GM23248 (cell line): ENCODE measurements around the gene ASTN1. TPM values are rescaled to one million over a fixed set of nuclear protein-coding genes. Genes with fewer than 3 reads are reported as not detected.

ENCODE experiments used
- DNase-seq: peaks from one replicate; pipeline ENCODE4 v3.0.0-alpha.2; 2015
- H2AFZ ChIP-seq: fragments of 200-600 bp; sonication (generic); 2 replicates; pipeline ENCODE4 v1.6.1; 2016; ENCODE audit warnings: antibody characterized with exemption
- H3F3A ChIP-seq: fragments of 200-600 bp; sonication (generic); 2 replicates; pipeline ENCODE4 v1.6.1; 2016; ENCODE audit warnings: mild to moderate bottlenecking, antibody characterized with exemption, mixed run types; ENCODE audit not compliant: insufficient read depth
- H3K27ac ChIP-seq: fragments of 200-600 bp; sonication (generic); 2 replicates; pipeline ENCODE4 v1.5.1; 2016; ENCODE audit warnings: mild to moderate bottlenecking
- H3K27me3 ChIP-seq: fragments of 200-600 bp; sonication (generic); replicated peaks from 2 replicates; pipeline ENCODE4 v1.6.1; 2016; ENCODE audit warnings: mild to moderate bottlenecking; ENCODE audit not compliant: insufficient read depth
- H3K36me3 ChIP-seq: fragments of 200-600 bp; sonication (generic); 2 replicates; pipeline ENCODE4 v1.6.1; 2016; ENCODE audit warnings: low read depth, mild to moderate bottlenecking
- H3K4me1 ChIP-seq: fragments of 200-600 bp; sonication (generic); 2 replicates; pipeline ENCODE4 v1.6.1; 2016; ENCODE audit warnings: mild to moderate bottlenecking; ENCODE audit not compliant: insufficient read depth
- H3K4me2 ChIP-seq: fragments of 200-600 bp; sonication (generic); one replicate; pipeline ENCODE4 v1.6.1; 2016; ENCODE audit warnings: mild to moderate bottlenecking; ENCODE audit not compliant: unreplicated experiment
- H3K4me3 ChIP-seq: fragments of 200-600 bp; sonication (generic); 2 replicates; pipeline ENCODE4 v1.5.1; 2016; ENCODE audit warnings: mild to moderate bottlenecking
- H3K79me2 ChIP-seq: fragments of 200-600 bp; sonication (generic); 2 replicates; pipeline ENCODE4 v1.6.1; 2016; ENCODE audit warnings: mild to moderate bottlenecking; ENCODE audit not compliant: insufficient read depth
- H3K9ac ChIP-seq: fragments of 200-600 bp; sonication (generic); 2 replicates; pipeline ENCODE4 v1.6.1; 2016; ENCODE audit warnings: mild to moderate bottlenecking
- H3K9me2 ChIP-seq: fragments of 200-600 bp; sonication (generic); 2 replicates; pipeline ENCODE4 v1.6.1; 2016; ENCODE audit warnings: mixed run types, mild to moderate bottlenecking, moderate library complexity; ENCODE audit not compliant: insufficient read depth
- H3K9me3 ChIP-seq: fragments of 200-600 bp; sonication (generic); one replicate; pipeline ENCODE4 v1.6.1; 2017; ENCODE audit warnings: low read depth
- H4K20me1 ChIP-seq: fragments of 200-600 bp; sonication (generic); 2 replicates; pipeline ENCODE4 v1.6.0; 2016; ENCODE audit not compliant: insufficient read depth
- EZH2 ChIP-seq: fragments of 200-600 bp; sonication (generic); IDR thresholded peaks from 2 replicates; pipeline ENCODE4 v1.6.1; 2018; ENCODE audit warnings: antibody characterized with exemption, mild to moderate bottlenecking; ENCODE audit not compliant: insufficient read depth, poor library complexity, severe bottlenecking
- EZH2phosphoT487 ChIP-seq: fragments of 200-600 bp; sonication (generic); IDR thresholded peaks from 2 replicates; pipeline ENCODE4 v1.6.1; 2018; ENCODE audit warnings: antibody characterized with exemption, moderate library complexity, mild to moderate bottlenecking, low read depth; ENCODE audit not compliant: insufficient read depth
- WGBS, 2 experiments: methylation state at CpG; one replicate each; pipeline ENCODE4 v1.1.6; 2015 to 2017; ENCODE audit warnings: low lambda C conversion rate in 2 of 2, low coverage in 1 of 2; ENCODE audit errors: missing lambda C conversion rate in 2 of 2; 5-methylcytosine and 5-hydroxymethylcytosine counted together
- in situ Hi-C: fragments of 300-500 bp; cut with MboI; formaldehyde crosslinking; loops from 2 replicates; pipeline ENCODE4 v1.15.0; 2020
- polyA plus RNA-seq: library from polyadenylated mRNA; unstranded; fragments of >200 nt; fragmentation: Nextera tagmentation; extraction: Ambion mirVana; gene quantifications from 2 replicates; pipeline ENCODE4 v1.2.1, GENCODE V29; 2016
- total RNA-seq: library from RNA; depleted of rRNA; stranded (reverse); fragments of >200 nt; shearing (Covaris generic); gene quantifications from 2 replicates; pipeline ENCODE4 v1.2.3, GENCODE V29; 2014

The ASTN1 gene
- total and polyA plus RNA-seq, 2 experiments from 2014 or later = not detected

DNA sequence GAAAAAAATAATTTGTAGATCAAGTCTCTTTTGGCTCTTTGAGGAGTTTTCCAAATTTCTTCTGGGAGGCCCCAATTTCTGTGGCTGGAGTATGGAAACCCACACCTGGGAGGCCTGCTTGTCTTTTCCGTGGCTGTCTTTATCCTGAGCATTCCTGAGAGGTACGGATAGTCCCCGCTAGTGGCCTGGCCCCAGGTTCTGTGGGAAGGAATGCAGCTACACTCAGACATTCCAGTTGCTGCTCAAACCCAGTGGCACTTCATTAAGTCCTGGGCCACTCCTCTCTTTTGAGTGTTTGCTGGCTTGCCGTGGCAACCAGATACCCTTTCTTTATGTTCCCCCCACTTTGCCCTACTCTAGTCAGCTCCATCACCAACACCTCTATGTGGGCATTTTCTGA is 310.4 kb downstream of the ASTN1 start:
- Histone ChIP-seq H3K4me3 (no peak overlapping the region), H3K9me2 (no peaks in the 10 kb centered on the region), H3F3A (no peaks in the 10 kb centered on the region), H3K9me3 (no peaks in the 10 kb centered on the region), H3K4me2 (no peak overlapping the region), H2AFZ (no peak overlapping the region), H4K20me1 (no peaks in the 10 kb centered on the region), H3K27ac (no peak overlapping the region), H3K27me3 (no peaks in the 10 kb centered on the region), H3K36me3 (no peaks in the 10 kb centered on the region), H3K79me2 (no peaks in the 10 kb centered on the region), H3K9ac (no peak overlapping the region), H3K4me1 (peaks cover 11% of the 10 kb centered on the region)
- DNase-seq = no peak
- TF ChIP-seq EZH2phosphoT487 (no peak), EZH2 (no peak)
- in situ Hi-C loops = no loop called here
- WGBS, 2 experiments = 54 to 67% methylated on average over 4 of the region's 4 CpGs

DNA sequence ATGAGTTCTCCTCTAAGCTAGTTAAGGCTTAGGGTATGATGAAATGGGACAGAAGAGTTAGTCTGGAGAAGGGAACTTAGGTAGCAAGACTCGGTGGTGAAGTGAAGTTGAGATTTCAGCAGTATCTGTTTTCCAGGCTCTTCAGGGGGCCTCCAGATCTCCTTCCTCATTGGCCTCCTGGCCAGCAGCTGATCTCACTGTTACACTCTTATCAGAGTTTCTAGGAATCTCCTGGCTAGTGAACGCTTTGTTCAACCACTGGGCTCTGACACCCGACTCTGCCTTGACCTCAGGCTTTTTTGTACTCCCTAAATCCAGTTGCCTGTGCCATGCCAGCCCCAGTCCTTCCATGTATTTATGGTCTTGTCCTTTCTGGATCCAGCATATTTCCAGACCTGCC is 311.0 kb downstream of the ASTN1 start:
- no peaks in the 10 kb centered on the region for H4K20me1 ChIP-seq
- H3K27ac ChIP-seq = no peak overlapping the region
- peaks cover 10% of the 10 kb centered on the region for H3K4me1 ChIP-seq
- no peak overlapping the region for H3K4me3 ChIP-seq
- no peaks in the 10 kb centered on the region for H3F3A ChIP-seq
- H3K9ac ChIP-seq = no peak overlapping the region
- no peaks in the 10 kb centered on the region for H3K27me3 ChIP-seq
- no peaks in the 10 kb centered on the region for H3K9me2 ChIP-seq
- WGBS, 2 experiments = 46 to 52% methylated on average over 3 of the region's 3 CpGs
- DNase-seq = no peak
- no peak overlapping the region for H2AFZ ChIP-seq
- H3K4me2 ChIP-seq = no peak overlapping the region
- no peaks in the 10 kb centered on the region for H3K9me3 ChIP-seq
- H3K36me3 ChIP-seq = no peaks in the 10 kb centered on the region
- TF ChIP-seq EZH2phosphoT487 (no peak), EZH2 (no peak)
- no peaks in the 10 kb centered on the region for H3K79me2 ChIP-seq
- in situ Hi-C loops = no loop called here

DNA sequence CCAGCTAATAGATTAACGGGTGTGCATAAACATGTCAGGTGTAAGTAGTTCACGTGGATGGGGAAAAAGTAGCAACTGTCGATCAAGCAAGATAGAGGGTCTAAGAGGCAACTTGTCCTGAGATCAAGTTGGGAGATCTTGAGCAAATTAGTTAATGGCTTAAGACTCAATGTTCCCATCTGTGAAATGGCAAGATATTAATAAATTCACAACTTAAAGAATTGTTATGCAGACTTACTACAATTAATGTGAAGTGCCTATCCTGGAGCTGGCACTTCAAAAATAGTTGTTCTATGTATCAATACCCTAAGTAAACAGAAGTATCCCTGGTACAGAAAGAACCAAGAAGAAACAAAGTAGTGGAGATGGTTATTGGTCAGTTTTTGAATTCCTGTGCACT is 312.4 kb downstream of the ASTN1 start:
- Histone ChIP-seq H3K27me3 (no peaks in the 10 kb centered on the region), H3K9me3 (no peaks in the 10 kb centered on the region), H3K36me3 (no peaks in the 10 kb centered on the region), H3K4me3 (no peak overlapping the region), H3K9ac (no peak overlapping the region), H3F3A (no peaks in the 10 kb centered on the region), H3K4me2 (no peak overlapping the region), H3K9me2 (no peaks in the 10 kb centered on the region), H2AFZ (no peak overlapping the region), H3K27ac (no peak overlapping the region), H3K4me1 (no peaks in the 10 kb centered on the region), H4K20me1 (no peaks in the 10 kb centered on the region), H3K79me2 (no peaks in the 10 kb centered on the region)
- in situ Hi-C loops = no loop called here
- no peak for DNase-seq
- TF ChIP-seq EZH2phosphoT487 = no peak
- no peak for TF ChIP-seq EZH2
- WGBS, 2 experiments = 46 to 65% methylated on average over 3 of the region's 3 CpGs

DNA sequence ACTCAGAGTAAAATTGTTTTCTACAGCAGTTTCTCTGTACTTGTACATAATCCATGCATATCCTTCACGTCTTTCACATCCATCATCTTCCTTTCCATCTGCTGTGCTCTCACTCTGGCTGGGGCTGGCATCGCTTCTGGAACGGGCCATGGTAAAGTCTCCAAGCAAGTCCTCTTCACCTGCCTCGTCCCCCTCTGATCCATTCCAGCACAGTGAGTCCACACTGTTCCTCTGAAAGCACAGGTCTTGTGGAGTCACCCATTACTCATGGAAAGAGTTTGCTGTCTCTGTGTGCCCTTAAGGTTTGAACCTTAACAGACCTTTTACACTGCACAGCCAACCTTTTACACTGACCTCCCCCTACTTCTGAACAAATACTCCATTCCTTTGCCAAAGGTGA is 313.6 kb downstream of the ASTN1 start:
- H3F3A ChIP-seq = no peaks in the 10 kb centered on the region
- no peaks in the 10 kb centered on the region for H3K9me3 ChIP-seq
- H3K4me2 ChIP-seq = no peak overlapping the region
- no peaks in the 10 kb centered on the region for H3K79me2 ChIP-seq
- H3K27me3 ChIP-seq = no peaks in the 10 kb centered on the region
- no peaks in the 10 kb centered on the region for H3K4me1 ChIP-seq
- no peaks in the 10 kb centered on the region for H3K36me3 ChIP-seq
- no peak overlapping the region for H3K9ac ChIP-seq
- TF ChIP-seq EZH2 (no peak), EZH2phosphoT487 (no peak)
- no peak overlapping the region for H3K4me3 ChIP-seq
- H3K9me2 ChIP-seq = no peaks in the 10 kb centered on the region
- no peak overlapping the region for H3K27ac ChIP-seq
- no peaks in the 10 kb centered on the region for H4K20me1 ChIP-seq
- H2AFZ ChIP-seq = no peak overlapping the region
- no peak for DNase-seq
- WGBS, 2 experiments = 68 to 72% methylated on average over 4 of the region's 4 CpGs
- in situ Hi-C loops = no loop called here

DNA sequence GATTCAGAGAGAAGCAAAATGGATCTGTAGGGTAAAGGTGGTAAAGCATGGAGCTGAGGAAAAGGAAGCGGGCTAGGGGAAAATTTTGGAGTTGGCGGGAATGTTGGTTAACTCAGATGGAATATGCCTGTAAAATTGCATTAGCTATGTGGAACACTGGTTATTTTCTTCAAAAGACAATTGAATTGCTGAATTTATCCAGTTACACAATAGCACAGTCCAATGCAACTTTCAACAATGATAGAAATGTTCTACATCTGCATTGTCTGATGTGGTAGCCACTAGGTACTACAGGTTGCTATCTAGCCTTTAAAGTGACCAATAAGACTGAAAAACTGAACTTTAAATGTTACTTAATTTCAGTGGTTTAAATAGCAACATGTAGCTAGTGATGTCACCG is 315.2 kb downstream of the ASTN1 start:
- H3K27me3 ChIP-seq = no peaks in the 10 kb centered on the region
- H3K9me2 ChIP-seq = no peaks in the 10 kb centered on the region
- no peak overlapping the region for H2AFZ ChIP-seq
- TF ChIP-seq EZH2phosphoT487 (no peak), EZH2 (no peak)
- no peaks in the 10 kb centered on the region for H4K20me1 ChIP-seq
- H3K4me3 ChIP-seq = no peak overlapping the region
- H3K4me2 ChIP-seq = no peak overlapping the region
- no peak overlapping the region for H3K27ac ChIP-seq
- no peaks in the 10 kb centered on the region for H3K79me2 ChIP-seq
- DNase-seq = no peak
- H3K36me3 ChIP-seq = no peaks in the 10 kb centered on the region
- H3F3A ChIP-seq = no peaks in the 10 kb centered on the region
- no peaks in the 10 kb centered on the region for H3K4me1 ChIP-seq
- H3K9me3 ChIP-seq = no peaks in the 10 kb centered on the region
- in situ Hi-C loops = loop anchor here (10.0 to 25.0 kb wide), 2 partner anchors 294 to 1687 kb away; no protein-coding TSS in a partner anchor
- WGBS, 2 experiments = 87 to 92% methylated on average over 3 of the region's 3 CpGs
- H3K9ac ChIP-seq = no peak overlapping the region
